Subcutaneous abdominal adipose tissue (tissue), 5 donors: ENCODE measurements around the gene RAB33B.

Source experiments
- H3K27ac ChIP-seq: one replicate; pipeline ENCODE4 v1.7.0; 2013; ENCODE audit warnings: low read depth, mild to moderate bottlenecking, inconsistent platforms, low read length, moderate library complexity
- H3K27me3 ChIP-seq, 5 donors: one replicate each; pipeline ENCODE4 v1.7.0; 2013; ENCODE audit warnings: low read length in 5 of 5, inconsistent platforms in 1 of 5; ENCODE audit not compliant: control insufficient read depth in 5 of 5, insufficient read depth in 4 of 5
- H3K36me3 ChIP-seq, 5 donors: one replicate each; pipeline ENCODE4 v1.7.0; 2013; ENCODE audit warnings: low read length in 5 of 5; ENCODE audit not compliant: control insufficient read depth in 5 of 5, insufficient read depth in 5 of 5
- H3K4me1 ChIP-seq, 5 donors: one replicate each; pipeline ENCODE4 v1.7.0; 2013; ENCODE audit warnings: low read length in 5 of 5, mild to moderate bottlenecking in 3 of 5, moderate library complexity in 1 of 5; ENCODE audit not compliant: control insufficient read depth in 5 of 5, insufficient read depth in 5 of 5
- H3K4me3 ChIP-seq, 5 donors: one replicate each; pipeline ENCODE4 v1.7.0; 2013; ENCODE audit warnings: low read length in 5 of 5, low read depth in 1 of 5
- H3K9ac ChIP-seq, 5 donors: one replicate each; pipeline ENCODE4 v1.7.0; 2013; ENCODE audit warnings: low read length in 5 of 5, mild to moderate bottlenecking in 4 of 5, moderate library complexity in 3 of 5
- H3K9me3 ChIP-seq, 5 donors: one replicate each; pipeline ENCODE4 v1.7.0; 2013; ENCODE audit warnings: low read length in 5 of 5; ENCODE audit not compliant: control insufficient read depth in 5 of 5
- donor health status: healthy.
- donor health status: healthy.
- donor health status: healthy.
- donor health status: healthy.
- donor health status: healthy.

Gene RAB33B

GRCh38 chr4:139515531-139515958 is 61.6 kb downstream of the RAB33B start:
- Histone ChIP-seq H3K4me1 (peaks cover 3 to 17% (median 10%) of the 10 kb centered on the region in 5 donors), H3K36me3 (peaks cover 35 to 76% (median 61%) of the 10 kb centered on the region in 5 donors), H3K4me3 (no peak overlapping the region), H3K9ac (no peak overlapping the region), H3K27me3 (no peaks in the 10 kb centered on the region), H3K27ac (peak overlapping the region; percentile 59), H3K9me3 (no peaks in the 10 kb centered on the region)

GRCh38 chr4:139521754-139522401 is 68.0 kb downstream of the RAB33B start:
- Histone ChIP-seq H3K27me3 (no peaks in the 10 kb centered on the region), H3K9me3 (no peaks in the 10 kb centered on the region), H3K27ac (peak overlapping the region; percentile 45), H3K4me3 (no peak overlapping the region), H3K9ac (no peak overlapping the region), H3K36me3 (peaks cover 34 to 88% (median 63%) of the 10 kb centered on the region in 5 donors), H3K4me1 (peaks cover 0 to 25% (median 18%) of the 10 kb centered on the region in 5 donors)

- H3K27ac ChIP-seq, result peak overlapping the region; percentile 45
- H3K4me1 ChIP-seq, result peaks cover 0 to 25% (median 18%) of the 10 kb centered on the region in 5 donors
- no peaks in the 10 kb centered on the region for H3K9me3 ChIP-seq
- H3K27me3 ChIP-seq, result no peaks in the 10 kb centered on the region
- H3K4me3 ChIP-seq, result no peak overlapping the region
- no peak overlapping the region for H3K9ac ChIP-seq
- peaks cover 37 to 89% (median 63%) of the 10 kb centered on the region in 5 donors for H3K36me3 ChIP-seq
These were observed 68.5 kb downstream of the RAB33B start for GRCh38 chr4:139522457-139522856.

DNA sequence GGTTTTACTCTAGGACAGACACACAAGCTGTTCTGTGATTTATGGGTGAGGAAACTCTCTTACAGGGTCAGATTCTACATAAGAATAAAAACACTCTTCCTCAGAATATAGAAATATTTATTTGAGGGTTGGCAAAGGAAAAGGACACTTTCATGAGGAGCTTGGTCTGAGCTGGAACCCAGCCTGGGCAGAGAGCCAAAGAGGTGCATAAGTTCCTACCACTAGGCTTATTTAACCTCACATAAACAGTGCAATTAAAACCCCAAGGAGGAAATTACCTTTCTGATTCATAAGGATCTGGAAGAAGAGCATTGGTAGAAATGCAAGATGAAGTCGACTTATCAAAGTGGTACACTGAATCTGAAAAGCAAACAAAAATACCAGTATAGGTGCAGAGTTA is 69.2 kb downstream of the RAB33B start:
- Histone ChIP-seq H3K27ac (no peak overlapping the region), H3K27me3 (no peaks in the 10 kb centered on the region), H3K9me3 (no peaks in the 10 kb centered on the region), H3K9ac (no peak overlapping the region), H3K4me3 (no peak overlapping the region), H3K4me1 (peaks cover 0 to 25% (median 18%) of the 10 kb centered on the region in 5 donors), H3K36me3 (peaks cover 42 to 84% (median 60%) of the 10 kb centered on the region in 5 donors)

GRCh38 chr4:139524062-139524631 is 70.2 kb downstream of the RAB33B start:
- no peaks in the 10 kb centered on the region for H3K9me3 ChIP-seq
- H3K4me3 ChIP-seq, result no peak overlapping the region
- peaks cover 3 to 32% (median 27%) of the 10 kb centered on the region in 5 donors for H3K4me1 ChIP-seq
- H3K36me3 ChIP-seq, result peaks cover 40 to 84% (median 60%) of the 10 kb centered on the region in 5 donors
- no peaks in the 10 kb centered on the region for H3K27me3 ChIP-seq
- H3K27ac ChIP-seq, result peak overlapping the region; percentile 54
- peak overlapping the region in 1 of 5 donors; percentile 27 for H3K9ac ChIP-seq

- Histone ChIP-seq H3K27ac (no peak overlapping the region), H3K4me3 (no peak overlapping the region), H3K9me3 (no peaks in the 10 kb centered on the region), H3K27me3 (no peaks in the 10 kb centered on the region), H3K9ac (no peak overlapping the region), H3K4me1 (peaks cover 3 to 35% (median 28%) of the 10 kb centered on the region in 5 donors), H3K36me3 (peaks cover 28 to 72% (median 51%) of the 10 kb centered on the region in 5 donors)
These were observed 71.5 kb downstream of the RAB33B start for GRCh38 chr4:139525414-139525813.
